H1 (cell line): ENCODE data around the gene RBP7. TPM values are rescaled to one million over a fixed set of nuclear protein-coding genes. Genes with fewer than 3 reads are reported as not detected.

ENCODE experiments used
- CTCF ChIA-PET: fragments of 300-600 bp; sonication (Branson Sonifier 250); formaldehyde crosslinking; loops from one replicate; lab custom pipeline; 2021; ENCODE audit not compliant: partially characterized antibody; lab: Charles Lee
- POLR2A ChIA-PET: fragments of 300-600 bp; sonication (Branson Sonifier 250); formaldehyde crosslinking; loops from one replicate; lab custom pipeline; 2021; ENCODE audit warnings: inconsistent platforms; ENCODE audit not compliant: partially characterized antibody; lab: Charles Lee
- DNase-seq, 2 experiments: peaks; one replicate each; pipeline versions ENCODE4 v3.0.0 to v3.0.0-alpha.2; 2010 to 2022; ENCODE audit warnings: low spot score in 2 of 2, low read depth in 1 of 2, mixed read lengths in 1 of 2
- FAIRE-seq: peaks from 2 replicates; lab custom pipeline; 2011; peaks lifted over from hg19 to GRCh38; lab: Jason Lieb, UNC
- H2AFZ ChIP-seq: 2 replicates; pipeline ENCODE4 v1.8.1; 2012; ENCODE audit warnings: low read length, inconsistent platforms
- H2AK5ac ChIP-seq: 2 replicates; pipeline ENCODE4 v1.6.1; 2013; ENCODE audit warnings: low read depth, low read length
- H2BK120ac ChIP-seq: replicated peaks from 2 replicates; pipeline ENCODE3; 2013; ENCODE audit warnings: low read depth, low read length, inconsistent platforms
- H2BK12ac ChIP-seq: 2 replicates; pipeline ENCODE4 v1.6.1; 2013; ENCODE audit warnings: low read depth, low read length
- H2BK15ac ChIP-seq: 2 replicates; pipeline ENCODE4 v1.6.1; 2013; ENCODE audit warnings: low read length
- H2BK20ac ChIP-seq: 2 replicates; pipeline ENCODE4 v1.6.1; 2013; ENCODE audit warnings: low read length
- H2BK5ac ChIP-seq: 2 replicates; pipeline ENCODE4 v1.6.1; 2013; ENCODE audit warnings: low read depth, low read length
- H3K14ac ChIP-seq: 2 replicates; pipeline ENCODE4 v1.6.1; 2013; ENCODE audit warnings: inconsistent platforms; ENCODE audit not compliant: insufficient read length
- H3K18ac ChIP-seq: 2 replicates; pipeline ENCODE4 v1.6.1; 2013; ENCODE audit warnings: low read length; ENCODE audit errors: extremely low read depth
- H3K23ac ChIP-seq: 2 replicates; pipeline ENCODE4 v1.6.1; 2013; ENCODE audit warnings: inconsistent platforms; ENCODE audit not compliant: insufficient read length
- H3K23me2 ChIP-seq: 2 replicates; pipeline ENCODE4 v1.6.1; 2013; ENCODE audit warnings: low read depth, low read length
- H3K27ac ChIP-seq: 2 replicates; pipeline ENCODE4 v1.6.1; 2011; ENCODE audit warnings: low read depth, low read length, inconsistent platforms
- H3K27me3 ChIP-seq, 4 experiments: replicated peaks in 1 of 4; 1 replicate in 1 of 4; 2 replicates in 3 of 4; pipeline versions ENCODE4 v1.6.1 to v1.8.1; 2011 to 2013; ENCODE audit warnings: low read length in 3 of 4, mild to moderate bottlenecking in 3 of 4, inconsistent platforms in 2 of 4, mixed read lengths in 2 of 4, moderate library complexity in 1 of 4; ENCODE audit not compliant: control insufficient read depth in 3 of 4, insufficient read depth in 3 of 4; ENCODE audit errors: extremely low read depth in 1 of 4
- H3K36me3 ChIP-seq, 4 experiments: 2 replicates each; pipeline versions ENCODE4 v1.6.1 to v1.8.1; 2011 to 2013; ENCODE audit warnings: mild to moderate bottlenecking in 4 of 4, low read length in 3 of 4, moderate library complexity in 2 of 4, control low read depth in 1 of 4, inconsistent platforms in 1 of 4; ENCODE audit not compliant: insufficient read depth in 4 of 4, control insufficient read depth in 2 of 4
- H3K4ac ChIP-seq: replicated peaks from 2 replicates; pipeline ENCODE3; 2013; ENCODE audit warnings: low read length, low read depth, mixed read lengths, inconsistent platforms; ENCODE audit not compliant: insufficient read length
- H3K4me1 ChIP-seq, 4 experiments: replicated peaks in 1 of 4; 1 replicate in 1 of 4; 2 replicates in 3 of 4; pipeline versions ENCODE4 v1.6.1 to v1.8.1; 2011 to 2013; ENCODE audit warnings: low read length in 3 of 4, inconsistent platforms in 2 of 4, mixed read lengths in 1 of 4; ENCODE audit not compliant: insufficient read depth in 4 of 4, control insufficient read depth in 3 of 4
- H3K4me2 ChIP-seq, 2 experiments: 2 replicates each; pipeline versions ENCODE4 v1.6.1 to v1.8.1; 2011 to 2013; ENCODE audit warnings: low read depth in 2 of 2, low read length in 2 of 2, control low read depth in 1 of 2, inconsistent platforms in 1 of 2, mild to moderate bottlenecking in 1 of 2; ENCODE audit not compliant: insufficient read depth in 1 of 2
- H3K4me3 ChIP-seq, 4 experiments: fragments of 200-600, 300-600 bp in 1 of 4; sonication (generic), shearing (Covaris generic), sonication (Bioruptor Twin) in 1 of 4; 2 replicates each; pipeline versions ENCODE4 v1.5.1 to v1.8.1; 2011 to 2016; ENCODE audit warnings: low read length in 4 of 4, low read depth in 3 of 4, control low read depth in 2 of 4, inconsistent platforms in 2 of 4, mild to moderate bottlenecking in 2 of 4, mixed read lengths in 1 of 4, moderate library complexity in 1 of 4; ENCODE audit not compliant: insufficient read depth in 2 of 4; ENCODE audit errors: extremely low read depth in 1 of 4
- H3K56ac ChIP-seq: replicated peaks from 2 replicates; pipeline ENCODE3; 2013; ENCODE audit warnings: low read depth, mild to moderate bottlenecking, mixed read lengths, low read length, inconsistent platforms; ENCODE audit not compliant: insufficient read length
- H3K79me1 ChIP-seq: 2 replicates; pipeline ENCODE4 v1.6.1; 2013; ENCODE audit warnings: low read depth, low read length, control low read depth
- H3K79me2 ChIP-seq, 2 experiments: 2 replicates each; pipeline versions ENCODE4 v1.6.1 to v1.8.1; 2012 to 2013; ENCODE audit warnings: low read length in 2 of 2, mild to moderate bottlenecking in 2 of 2, inconsistent platforms in 1 of 2; ENCODE audit not compliant: insufficient read depth in 2 of 2, control insufficient read depth in 1 of 2
- H3K9ac ChIP-seq, 4 experiments: replicated peaks in 1 of 4; 1 replicate in 1 of 4; 2 replicates in 3 of 4; pipeline versions ENCODE4 v1.6.1 to v1.8.1; 2011 to 2013; ENCODE audit warnings: low read depth in 3 of 4, low read length in 3 of 4, control low read depth in 2 of 4, mild to moderate bottlenecking in 2 of 4, moderate library complexity in 2 of 4, inconsistent platforms in 1 of 4; ENCODE audit errors: extremely low read depth in 1 of 4
- H3K9me3 ChIP-seq, 2 experiments: 2 replicates each; pipeline versions ENCODE4 v1.6.1 to v1.8.1; 2012 to 2013; ENCODE audit warnings: mild to moderate bottlenecking in 2 of 2, moderate library complexity in 2 of 2, control low read depth in 1 of 2, inconsistent platforms in 1 of 2, low read depth in 1 of 2, low read length in 1 of 2, mixed read lengths in 1 of 2; ENCODE audit not compliant: insufficient read depth in 2 of 2
- H4K20me1 ChIP-seq, 2 experiments: replicated peaks in 1 of 2; 2 replicates each; pipeline versions ENCODE3 to v1.8.1; 2011 to 2013; ENCODE audit warnings: inconsistent platforms in 2 of 2, low read length in 2 of 2, mild to moderate bottlenecking in 1 of 2; ENCODE audit not compliant: insufficient read depth in 2 of 2, control insufficient read depth in 1 of 2
- H4K5ac ChIP-seq: 2 replicates; pipeline ENCODE4 v1.6.1; 2013; ENCODE audit warnings: low read length, low read depth, mixed read lengths, inconsistent platforms; ENCODE audit not compliant: insufficient read length
- H4K8ac ChIP-seq: 2 replicates; pipeline ENCODE4 v1.8.0; 2013; ENCODE audit warnings: mild to moderate bottlenecking, moderate library complexity, low read length, inconsistent platforms; ENCODE audit not compliant: insufficient read depth; ENCODE audit errors: extremely low read depth
- H4K91ac ChIP-seq: replicated peaks from 2 replicates; pipeline ENCODE3; 2013; ENCODE audit warnings: low read length, mixed read lengths, inconsistent platforms; ENCODE audit not compliant: insufficient read length
- ASH2L ChIP-seq: fragments of 200-600, 300-600 bp; sonication (generic); IDR thresholded peaks from one replicate; pipeline ENCODE4 v1.7.1; 2017; ENCODE audit warnings: low read length
- CTBP2 ChIP-seq: IDR thresholded peaks from 2 replicates; pipeline ENCODE4 v1.7.0; 2011; ENCODE audit warnings: borderline replicate concordance, mild to moderate bottlenecking, moderate library complexity, mixed read lengths, low read length; ENCODE audit not compliant: insufficient read depth, insufficient read length
- JUN ChIP-seq: IDR thresholded peaks from 2 replicates; pipeline ENCODE4 v1.6.1; 2011; ENCODE audit warnings: low read depth, mild to moderate bottlenecking, improper control_type of control experiment, low read length
- RBBP5 ChIP-seq: IDR thresholded peaks from 2 replicates; pipeline ENCODE4 v1.7.1; 2012; ENCODE audit warnings: low read depth, mild to moderate bottlenecking, inconsistent platforms, low read length, moderate library complexity, borderline replicate concordance
- RNF2 ChIP-seq: fragments of 200-900, 300-1000 bp; sonication (generic); IDR thresholded peaks from 2 replicates; pipeline ENCODE4 v1.7.1; 2016; ENCODE audit warnings: borderline replicate concordance, low read depth, mild to moderate bottlenecking, antibody characterized with exemption, low read length; ENCODE audit not compliant: poor library complexity, severe bottlenecking; ENCODE audit errors: missing control alignments
- SAP30 ChIP-seq: fragments of 300-600 bp; sonication (generic); IDR thresholded peaks from 2 replicates; pipeline ENCODE4 v1.7.1; 2012; ENCODE audit warnings: low read length, moderate library complexity, mild to moderate bottlenecking, inconsistent platforms; ENCODE audit not compliant: insufficient read depth, insufficient replicate concordance
- TAF7 ChIP-seq: optimal IDR thresholded peaks from 2 replicates; pipeline ENCODE3; 2011; ENCODE audit warnings: low read depth, mild to moderate bottlenecking, inconsistent platforms, low read length, moderate library complexity, borderline replicate concordance
- TBP ChIP-seq: IDR thresholded peaks from 2 replicates; pipeline ENCODE4 v1.6.1; 2011; ENCODE audit warnings: low read depth, low read length, improper control_type of control experiment
- YY1 ChIP-seq: IDR thresholded peaks from 2 replicates; pipeline ENCODE4 v1.6.1; 2011; ENCODE audit warnings: low read depth, mild to moderate bottlenecking, low read length
- WGBS, 2 experiments: shearing (Covaris generic) in 1 of 2; methylation state at CpG; one replicate each; pipeline versions ENCODE4 v1.1.6 to v1.1.7; 2013 to 2015; ENCODE audit warnings: low lambda C conversion rate in 2 of 2, mixed read lengths in 2 of 2, inconsistent platforms in 1 of 2, low coverage in 1 of 2, missing lambda C conversion rate in 1 of 2; ENCODE audit not compliant: insufficient replicate concordance in 2 of 2, insufficient coverage in 1 of 2, insufficient read length in 1 of 2; ENCODE audit errors: extremely low coverage in 1 of 2, missing lambda C conversion rate in 1 of 2; 5-methylcytosine and 5-hydroxymethylcytosine counted together
- polyA plus RNA-seq, 7 experiments: library from polyadenylated mRNA; depleted of rRNA in 3 of 7; stranded (reverse) in 5 of 7; unstranded in 2 of 7; fragments of >200 nt in 5 of 7; fragments of 200-250 nt in 2 of 7; gene quantifications; 1 replicate in 5 of 7; 2 replicates in 1 of 7; 4 replicates in 1 of 7; pipeline versions ENCODE4 v1.2.1 to v1.2.3, GENCODE V29; 2011 to 2013; ENCODE audit warnings: missing spikeins in 2 of 7, mixed read lengths in 2 of 7
- total RNA-seq: library from RNA; stranded (reverse); fragmentation: NEBNext Ultra II Directional; extraction: Animal tissue kit (Norgen Biotek cat#: 25700); gene quantifications from 2 replicates; pipeline ENCODE4 v1.2.1, GENCODE V29; 2021
- TF ChIP-seq, protein P1 (sequence below): IDR thresholded peaks from 2 replicates; pipeline ENCODE4 v1.6.1; 2011; ENCODE audit warnings: low read depth, mild to moderate bottlenecking, low read length; ENCODE audit not compliant: insufficient read depth

Gene RBP7
- total and polyA plus RNA-seq, 2 of the 8 experiments (the other 6 are each of a cell fraction or from before 2014, with no cell fraction given), result 5.7 to 7.2 TPM

DNA sequence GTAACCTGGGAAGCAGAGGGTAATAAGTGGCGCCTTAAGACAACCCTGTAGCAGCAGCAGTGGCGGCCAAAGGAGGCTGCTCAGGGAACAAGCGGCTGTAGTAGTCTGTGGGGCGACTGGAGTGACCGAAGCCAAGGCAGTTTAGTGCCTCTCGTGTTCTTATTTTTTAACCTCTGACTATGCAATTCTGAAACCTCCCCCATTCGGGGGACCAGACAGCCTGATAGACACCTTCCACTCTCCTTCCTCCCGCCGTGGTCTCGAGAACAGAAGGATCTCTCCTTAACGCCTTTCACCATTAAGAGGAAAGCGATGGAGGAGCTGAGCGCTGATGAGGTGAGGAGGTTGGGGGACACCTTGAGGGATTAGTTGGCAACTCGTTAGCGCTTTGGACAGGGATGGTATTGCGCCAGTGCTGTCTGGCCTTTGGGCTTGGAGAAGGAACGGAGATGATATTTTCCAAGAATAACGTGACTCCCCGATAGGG is 36.4 kb downstream of the RBP7 start:
- CTCF ChIA-PET, result interaction anchor here (0.6 to 3.0 kb wide), 10 partner anchors 14 to 1566 kb away, joined by 3 to 16 read pairs (median 4); partner anchors contain the start of genes LZIC, NMNAT1 and RBP7
- Histone ChIP-seq H3K9me3 (peaks cover 0 to 2% of the 10 kb centered on the region in 2 experiments; a peak in 1 of 4 replicates), H3K23ac (no peak overlapping the region), H2BK20ac (no peak overlapping the region), H2BK15ac (peak overlapping the region; percentile 88; the same call in 1 of the 2 replicates), H4K8ac (peak overlapping the region; percentile 91; the same call in 1 of the 2 replicates), H4K20me1 (no peaks in the 10 kb centered on the region), H2BK120ac (no peak overlapping the region), H3K27me3 (no peaks in the 10 kb centered on the region), H2BK5ac (peak overlapping the region; percentile 97), H3K23me2 (peaks cover 9% of the 10 kb centered on the region), H3K4me1 (peaks cover 0 to 3% (median 0%) of the 10 kb centered on the region in 4 experiments; a peak in 2 of 7 replicates), H4K5ac (peak overlapping the region; percentile 90), H4K91ac (peak overlapping the region; percentile 58), H3K14ac (no peak overlapping the region), H3K79me2 (peaks cover 0 to 46% of the 10 kb centered on the region in 2 experiments; a peak in 3 of 4 replicates), H3K9ac (peak overlapping the region; percentile 86 to 97 (median 91)), H3K56ac (peak overlapping the region; percentile 73), H3K4me3 (peak overlapping the region; percentile 85 to 99 (median 94)), H3K79me1 (no peaks in the 10 kb centered on the region; the same call in 1 of the 2 replicates), H3K4ac (no peak overlapping the region), H3K36me3 (peaks cover 0 to 7% (median 4%) of the 10 kb centered on the region in 4 experiments; a peak in 3 of 8 replicates), H2BK12ac (peak overlapping the region; percentile 91), H2AK5ac (0 out of 2 replicates have a peak overlapping the region, but pooled peaks have one; percentile 78), H3K18ac (peak overlapping the region; percentile 99), H3K27ac (peak overlapping the region; percentile 89), H2AFZ (0 out of 2 replicates have a peak overlapping the region, but pooled peaks have one; percentile 43), H3K4me2 (peak overlapping the region; percentile 83 to 97)
- POLR2A ChIA-PET, result interaction anchor here (0.7 to 2.4 kb wide), 13 partner anchors 10 to 183 kb away, joined by 3 to 10 read pairs (median 3); partner anchors contain the start of genes KIF1B, LZIC and NMNAT1
- DNase-seq, result no peak
- FAIRE-seq, result no peak
- WGBS, 2 experiments, result 2% methylated on average over 19 of the region's 19 CpGs; no CpG with 5 or more reads in 1 of the 2 experiments
- TF ChIP-seq YY1, result no peak; the same call in 1 of the 2 replicates
- TF ChIP-seq ASH2L, result no peak
- peak; percentile 74 for TF ChIP-seq SAP30
- no peak for TF ChIP-seq TBP
- peak; percentile 36 for TF ChIP-seq TAF7
- TF ChIP-seq, protein P1, sequence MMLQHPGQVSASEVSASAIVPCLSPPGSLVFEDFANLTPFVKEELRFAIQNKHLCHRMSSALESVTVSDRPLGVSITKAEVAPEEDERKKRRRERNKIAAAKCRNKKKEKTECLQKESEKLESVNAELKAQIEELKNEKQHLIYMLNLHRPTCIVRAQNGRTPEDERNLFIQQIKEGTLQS, result no peak
- TF ChIP-seq JUN, result no peak
- no peak for TF ChIP-seq RNF2
- no peak for TF ChIP-seq CTBP2
- TF ChIP-seq RBBP5, result 0 out of 2 replicates have a peak, but pooled peaks have one; percentile 66
